GM19397 (cell line): Measurements from ENCODE around the gene PLEKHG4B.

ENCODE experiments used
- ATAC-seq: cut with Tn5 transposase; IDR thresholded peaks from one replicate; pipeline ENCODE4 v1.9.1; 2021; ENCODE audit warnings: mild to moderate bottlenecking, moderate library complexity; ENCODE audit not compliant: unreplicated experiment

The PLEKHG4B gene

DNA sequence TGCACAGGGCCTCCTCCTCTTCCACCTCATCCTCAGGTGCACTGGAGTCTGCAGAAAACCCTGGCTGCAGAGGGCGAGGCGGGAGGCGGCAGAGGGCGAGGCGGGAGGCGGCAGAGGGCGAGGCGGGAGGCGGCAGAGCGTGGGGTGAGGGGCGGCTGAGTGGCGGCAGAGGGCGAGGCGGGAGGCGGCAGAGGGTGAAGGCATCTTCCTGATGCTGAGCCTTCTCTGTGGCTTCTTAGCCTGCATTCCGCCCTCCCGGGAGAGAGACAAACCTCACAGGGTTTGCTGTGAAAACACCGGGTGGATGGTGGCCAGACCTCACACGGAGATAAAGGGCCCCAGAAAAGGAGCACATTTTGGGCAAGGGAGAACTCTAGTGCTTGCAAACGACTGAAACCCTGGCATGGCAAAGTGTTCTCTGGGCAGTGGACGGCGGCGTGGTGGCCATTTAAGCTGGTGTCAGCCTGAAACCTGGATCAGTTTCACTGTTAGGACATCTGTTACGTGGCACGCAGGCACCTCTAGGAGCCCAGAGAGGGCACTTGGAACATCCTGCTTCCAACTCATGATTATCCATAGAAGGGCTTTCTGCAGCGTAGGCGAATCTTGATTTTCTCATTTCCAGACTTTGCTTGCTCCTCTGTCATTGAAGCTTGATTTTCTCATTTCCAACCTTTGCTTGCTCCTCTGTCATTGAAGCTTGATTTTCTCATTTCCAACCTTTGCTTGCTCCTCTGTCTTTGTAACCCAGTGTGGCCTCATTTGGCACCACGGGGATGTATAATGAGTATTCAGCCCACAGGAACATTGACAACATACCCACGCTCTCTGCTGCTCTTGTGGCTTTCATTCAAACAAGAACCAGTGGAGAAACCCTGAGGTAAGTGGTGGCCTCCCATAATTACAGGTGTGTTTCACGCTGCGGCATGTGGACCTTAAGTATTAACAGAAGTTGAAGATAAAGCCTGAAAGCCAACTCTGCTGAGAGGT lies 16.3 kb upstream of the PLEKHG4B start:
- ATAC-seq, result no peak

DNA sequence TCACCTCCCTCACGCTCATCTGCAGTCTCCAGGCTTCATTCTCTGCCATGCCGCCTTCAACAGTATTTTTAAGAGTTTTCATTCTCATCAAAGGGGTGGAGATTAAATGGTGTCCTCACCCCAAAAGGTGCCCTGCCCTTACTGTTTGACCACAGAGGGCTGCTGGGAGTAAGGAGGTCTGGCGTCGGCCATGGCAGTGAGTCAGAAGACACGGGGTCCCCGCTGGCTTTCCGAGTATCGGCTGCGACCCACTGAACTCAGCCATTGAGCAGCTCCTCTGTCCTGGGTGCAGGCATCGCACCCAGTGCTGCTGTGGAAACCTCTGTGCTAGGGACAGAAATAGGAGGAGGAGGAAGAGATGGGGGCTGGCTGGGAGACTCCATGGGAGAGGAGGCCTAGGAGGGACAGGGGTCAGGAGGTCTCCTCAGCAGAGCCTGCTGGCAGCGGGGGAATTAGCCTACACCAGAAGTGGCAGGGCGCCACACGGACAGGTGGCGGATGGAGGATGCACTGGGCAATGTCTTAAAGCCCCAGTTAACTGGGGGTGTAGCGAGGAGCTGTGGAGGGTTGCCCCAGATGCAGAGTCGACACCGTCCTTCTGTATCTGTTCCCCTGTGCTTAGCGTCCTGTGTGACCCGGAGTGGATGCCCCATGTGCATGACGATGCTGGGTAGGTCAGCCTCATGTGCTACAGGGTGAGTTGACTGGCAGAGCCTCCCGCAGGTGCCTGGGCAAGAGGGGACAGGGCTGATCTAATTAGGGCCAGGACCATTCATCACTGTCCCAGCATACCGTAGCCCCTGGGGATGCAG lies 15.4 kb upstream of the PLEKHG4B start:
- no peak for ATAC-seq

- no peak for ATAC-seq
Observed at GRCh38 chr5:77170-77501, 14.8 kb upstream of the PLEKHG4B start.

DNA sequence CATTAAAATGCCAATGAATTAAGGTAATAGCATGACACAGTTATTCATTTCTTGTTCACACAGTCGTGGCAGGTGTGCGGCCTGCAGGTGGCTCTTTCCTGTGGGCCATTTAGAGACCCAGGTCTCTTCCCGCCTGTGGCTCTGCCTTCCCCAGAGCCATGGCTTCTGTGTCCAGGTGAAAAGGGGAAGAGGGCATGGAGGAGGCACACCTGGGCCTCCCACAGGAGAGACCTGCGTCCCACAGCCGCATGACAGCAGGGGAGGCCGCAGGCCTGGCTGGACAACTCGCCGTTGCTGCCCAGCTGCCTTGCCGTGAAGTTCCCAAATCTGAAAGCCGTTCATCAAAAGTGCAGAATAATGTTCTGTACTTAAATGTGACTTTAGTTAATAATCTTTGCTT lies 14.4 kb upstream of the PLEKHG4B start:
- ATAC-seq, result no peak

DNA sequence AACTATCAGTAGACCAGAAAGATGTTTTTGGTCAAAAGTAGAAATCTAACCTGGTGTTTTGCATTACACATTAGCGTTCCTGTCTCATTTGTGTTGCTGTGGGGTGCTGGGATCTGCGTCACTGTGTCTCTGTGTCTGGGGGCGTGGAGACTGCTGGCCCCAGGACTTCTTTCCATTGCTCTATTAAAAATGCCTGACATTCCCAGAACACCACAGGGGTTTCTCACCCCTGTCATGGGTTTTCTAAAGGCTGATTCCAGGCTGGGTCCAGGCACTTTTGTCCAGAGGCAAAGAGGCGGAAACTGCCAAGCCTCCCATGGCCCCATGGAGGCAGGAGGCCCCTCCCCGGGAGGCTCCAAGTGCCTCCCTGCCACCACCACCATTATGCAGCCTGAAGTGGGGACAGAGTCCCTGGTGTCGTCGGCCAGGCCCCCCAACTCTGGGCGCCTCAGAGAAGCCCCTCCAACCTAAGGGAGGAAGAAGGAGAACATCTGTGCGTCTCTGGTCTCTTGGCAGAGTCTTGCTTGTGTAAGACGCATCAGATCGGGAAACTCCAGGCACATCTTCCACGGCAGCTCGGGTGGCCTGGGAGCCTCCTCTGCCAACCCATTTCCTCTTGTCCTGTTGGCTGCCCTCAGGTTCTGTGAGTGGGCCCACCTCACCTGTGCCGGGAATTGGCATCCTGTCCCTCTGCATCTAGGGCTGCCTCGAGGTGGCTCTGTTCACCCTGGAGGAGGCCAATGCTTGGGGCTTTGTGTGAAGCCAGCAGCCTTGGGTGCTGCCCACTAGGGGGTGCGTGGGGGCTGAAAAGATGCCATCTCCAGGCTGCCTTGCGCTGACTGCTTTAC lies 13.8 kb upstream of the PLEKHG4B start:
- ATAC-seq, result no peak

DNA sequence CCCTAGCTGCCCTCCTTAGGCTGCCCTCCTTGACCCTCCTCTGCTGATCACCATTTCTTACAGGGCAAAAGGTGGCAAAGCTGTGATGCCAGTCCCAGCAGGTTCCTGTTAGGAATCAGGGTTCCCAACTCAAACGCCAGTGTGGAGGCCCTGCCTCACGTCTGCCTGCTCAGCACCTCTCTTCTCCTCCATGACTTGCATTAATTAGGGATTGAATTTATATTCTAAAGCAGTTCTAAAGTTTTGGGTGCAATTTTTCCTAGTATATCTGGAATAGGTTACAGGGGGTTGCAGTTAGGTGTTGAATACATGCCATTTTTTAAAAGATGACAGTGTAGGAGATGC lies 13.2 kb upstream of the PLEKHG4B start:
- no peak for ATAC-seq

GRCh38 chr5:79263-79662 lies 12.7 kb upstream of the PLEKHG4B start:
- ATAC-seq, result no peak

- no peak for ATAC-seq
Observed at GRCh38 chr5:79821-80220, 12.1 kb upstream of the PLEKHG4B start.

DNA sequence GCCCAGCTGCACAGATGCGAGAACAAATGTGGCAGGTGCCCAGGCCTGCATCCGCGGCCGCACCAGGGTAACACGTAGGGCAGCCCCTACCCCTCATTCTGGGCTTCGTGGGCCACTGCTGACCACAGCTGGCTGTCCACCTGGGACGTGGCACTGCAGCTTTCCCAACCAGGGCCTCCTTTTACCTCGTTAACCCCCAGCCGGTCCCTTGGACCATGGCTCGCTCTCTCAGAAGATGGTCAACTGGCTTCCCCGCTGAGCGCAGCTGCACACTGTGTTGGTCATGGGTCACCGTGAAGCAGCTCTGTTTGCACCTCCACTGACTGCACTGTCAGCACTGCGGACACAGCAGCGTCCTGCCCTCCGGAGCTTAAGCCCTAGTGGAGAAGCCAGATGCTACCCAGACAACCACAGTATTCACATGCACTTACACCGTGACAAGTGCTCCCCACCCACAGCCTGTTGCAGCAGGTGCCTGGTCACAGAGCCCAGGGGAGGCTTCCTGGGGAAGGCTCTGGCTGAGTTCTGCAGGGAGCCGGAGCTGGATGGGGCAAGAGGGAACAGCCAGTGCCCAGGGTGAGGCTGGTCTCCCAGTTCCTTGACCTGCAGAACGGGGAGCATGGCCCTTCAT lies 10.5 kb upstream of the PLEKHG4B start:
- no peak for ATAC-seq

GRCh38 chr5:82097-82496 lies 9.9 kb upstream of the PLEKHG4B start:
- ATAC-seq, result no peak

DNA sequence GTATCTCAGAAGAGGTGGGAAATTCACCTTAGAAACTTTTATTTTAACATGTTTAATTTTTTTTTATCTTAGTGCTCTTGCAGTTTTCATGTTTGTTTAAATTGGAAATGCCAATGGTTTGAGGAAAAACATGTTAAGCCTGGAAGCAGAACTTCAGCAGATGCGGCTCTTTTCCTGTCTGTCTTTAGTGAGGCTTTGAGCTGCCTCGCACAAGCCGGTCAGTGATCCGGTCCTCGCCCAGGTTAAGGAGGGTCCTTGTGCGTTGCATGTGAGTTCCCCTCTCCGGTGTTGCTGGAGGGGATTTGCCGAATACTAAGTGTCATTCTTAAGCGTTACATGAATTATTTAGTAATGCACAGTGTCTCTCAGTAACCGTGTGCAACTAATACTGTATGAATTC lies 9.4 kb upstream of the PLEKHG4B start:
- ATAC-seq, result no peak

GRCh38 chr5:83029-83428 lies 8.9 kb upstream of the PLEKHG4B start:
- no peak for ATAC-seq

DNA sequence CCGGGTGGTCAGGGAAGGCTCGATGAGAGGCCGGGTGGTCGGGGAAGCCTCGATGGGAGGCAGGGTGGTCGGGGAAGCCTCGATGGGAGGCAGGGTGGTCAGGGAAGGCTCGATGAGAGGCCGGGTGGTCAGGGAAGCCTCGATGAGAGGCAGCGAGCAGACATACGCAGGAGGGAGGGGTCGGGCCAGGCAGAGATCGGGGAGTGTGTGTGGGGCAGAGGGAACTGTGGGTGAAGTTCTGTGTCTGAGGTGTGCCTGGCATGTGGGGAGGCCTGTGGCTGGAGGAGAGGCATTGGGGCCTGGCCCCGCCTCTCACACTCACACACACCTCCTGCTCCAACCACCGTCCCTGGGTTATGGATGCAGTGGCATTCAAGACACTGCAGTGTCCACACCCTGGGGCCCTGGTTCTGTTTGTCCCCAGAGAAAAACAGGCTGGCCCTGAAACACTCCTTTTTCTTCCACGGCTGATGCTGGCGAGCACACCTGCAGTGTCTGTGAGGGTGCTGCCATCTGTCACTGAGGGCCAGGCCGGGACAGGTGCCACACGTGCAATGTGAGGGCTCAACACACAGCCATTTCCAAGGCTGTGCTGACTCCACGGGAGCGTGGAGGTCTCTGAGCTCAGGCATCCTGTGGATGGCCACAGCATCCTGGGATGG lies 6.5 kb upstream of the PLEKHG4B start:
- ATAC-seq, result no peak

- ATAC-seq, result no peak
Observed at GRCh38 chr5:89337-90286, 2.4 kb upstream of the PLEKHG4B start.

DNA sequence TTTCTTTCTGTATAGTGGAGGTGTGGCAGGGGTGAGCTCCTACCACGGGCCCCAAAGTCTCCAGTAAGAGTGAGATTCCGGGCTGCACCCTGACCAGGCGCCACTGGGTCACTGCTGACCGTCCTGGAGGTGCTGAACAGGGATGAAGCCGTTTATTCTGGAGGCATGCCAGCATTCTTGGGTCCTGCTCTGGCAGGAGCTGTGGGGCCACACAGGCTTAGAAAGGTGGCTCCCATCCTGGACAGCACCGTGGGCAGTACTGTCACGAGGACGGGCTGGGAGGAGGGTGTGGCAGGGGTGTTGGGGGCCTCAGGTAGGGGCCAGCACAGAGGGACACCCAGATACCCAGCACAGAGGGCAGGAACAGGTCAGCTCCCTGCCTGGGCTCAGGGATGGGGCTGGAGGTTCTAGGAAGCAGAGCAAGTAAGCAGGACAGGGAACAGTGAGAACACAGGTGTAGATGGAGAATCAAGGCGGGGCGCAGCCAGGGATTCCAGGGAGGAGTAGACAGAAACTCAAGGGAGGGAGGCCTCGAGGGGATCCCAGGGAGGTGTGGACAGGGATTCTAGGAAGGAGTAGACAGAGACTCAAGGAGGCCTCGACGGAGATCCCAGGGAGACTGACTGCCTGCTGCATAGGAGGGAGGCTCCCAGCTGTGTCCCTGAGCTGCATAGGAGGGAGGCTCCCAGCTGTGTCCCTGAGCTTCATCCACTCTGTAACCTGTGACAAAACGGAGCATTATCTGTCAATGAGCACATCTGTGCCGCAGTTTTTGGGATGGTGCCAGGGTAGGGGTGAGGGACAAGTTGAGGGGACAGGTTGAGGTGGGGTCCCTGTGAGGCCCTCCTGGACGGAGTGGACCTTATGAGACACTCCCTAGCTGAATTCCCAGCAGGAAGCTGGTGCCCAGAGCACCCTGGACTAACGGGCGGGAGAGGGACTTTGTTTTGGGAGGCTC lies 1.1 kb upstream of the PLEKHG4B start:
- ATAC-seq, result no peak

DNA sequence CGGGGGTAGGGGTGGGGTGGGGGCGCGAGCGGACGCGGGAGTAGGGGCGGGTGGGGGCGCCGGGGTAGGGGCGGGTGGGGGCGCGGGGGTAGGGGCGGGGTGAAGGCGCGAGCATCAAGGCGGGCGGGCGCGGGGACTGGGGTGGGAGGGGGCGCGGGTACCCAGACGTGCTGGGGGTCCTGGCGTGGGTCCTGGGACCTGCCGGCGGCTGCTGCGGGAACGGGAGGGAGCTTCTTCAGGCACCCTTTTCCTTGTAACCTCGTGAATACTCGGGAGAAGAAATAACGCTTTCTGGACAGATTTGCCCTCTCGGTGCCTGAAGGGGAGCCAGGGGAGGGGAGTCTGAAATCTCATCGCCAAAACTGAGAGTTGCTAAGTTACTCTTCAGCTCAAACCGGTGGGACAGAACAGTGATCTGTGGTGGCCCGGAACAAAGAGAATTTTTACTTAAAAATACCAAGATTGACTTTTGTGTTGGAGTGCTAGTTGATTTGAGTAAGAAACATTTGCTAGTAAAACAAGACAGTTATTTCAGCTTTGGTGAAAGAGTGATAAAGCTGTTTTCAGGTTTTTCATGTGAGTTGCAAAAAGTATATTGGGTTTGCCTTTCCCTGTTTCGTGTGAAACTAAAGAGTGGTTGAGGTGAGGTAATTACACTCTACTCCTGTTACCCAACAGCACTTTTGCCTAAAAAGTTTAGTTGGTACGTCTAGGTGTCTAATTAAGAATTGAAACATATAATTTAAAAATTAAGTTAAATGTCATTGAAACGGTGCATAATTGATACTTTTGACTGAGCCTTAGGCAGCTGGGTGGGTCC lies 643 bp downstream of the PLEKHG4B start:
- ATAC-seq, result no peak
